Glomerular endothelial cell (primary cell): ENCODE results near the gene TMEM108. TPM values are rescaled to one million over a fixed set of nuclear protein-coding genes. Genes with fewer than 3 reads are reported as not detected.

Experiments
- DNase-seq: peaks from one replicate; pipeline ENCODE4 v3.0.0-alpha.2; 2011; ENCODE audit warnings: low read depth, low spot score; ENCODE audit errors: extremely low read depth
- total RNA-seq: library from RNA; depleted of rRNA; stranded (reverse); fragments of >200 nt; gene quantifications from 2 replicates; pipeline ENCODE4 v1.2.3, GENCODE V29; 2015

TMEM108 gene
- total RNA-seq, 1 donor from 2014 or later: 0.53 TPM

- no peak for DNase-seq
These were observed 232.4 kb downstream of the TMEM108 start for GRCh38 chr3:133270631-133271030.

GRCh38 chr3:133271042-133271441 lies 232.9 kb downstream of the TMEM108 start:
- no peak for DNase-seq

GRCh38 chr3:133271539-133271938 lies 233.3 kb downstream of the TMEM108 start:
- DNase-seq: no peak

- DNase-seq: no peak
These were observed 235.2 kb downstream of the TMEM108 start for GRCh38 chr3:133273346-133273745.

GRCh38 chr3:133274477-133274876 lies 236.3 kb downstream of the TMEM108 start:
- no peak for DNase-seq

- DNase-seq: no peak
These were observed 238.4 kb downstream of the TMEM108 start for GRCh38 chr3:133276594-133276993.

GRCh38 chr3:133277813-133278212 lies 239.6 kb downstream of the TMEM108 start:
- no peak for DNase-seq

- DNase-seq: no peak
These were observed 240.3 kb downstream of the TMEM108 start for GRCh38 chr3:133278260-133279043.

GRCh38 chr3:133280586-133280985 lies 242.4 kb downstream of the TMEM108 start:
- DNase-seq: no peak

GRCh38 chr3:133282236-133282635 lies 244.0 kb downstream of the TMEM108 start:
- no peak for DNase-seq

- DNase-seq: no peak
These were observed 246.0 kb downstream of the TMEM108 start for GRCh38 chr3:133283958-133284807.

GRCh38 chr3:133289322-133289721 lies 251.1 kb downstream of the TMEM108 start:
- DNase-seq: no peak

- no peak for DNase-seq
These were observed 254.1 kb downstream of the TMEM108 start for GRCh38 chr3:133292296-133292695.

- no peak for DNase-seq
These were observed 255.4 kb downstream of the TMEM108 start for GRCh38 chr3:133293397-133294110.

GRCh38 chr3:133294253-133294652 lies 256.1 kb downstream of the TMEM108 start:
- DNase-seq: no peak

GRCh38 chr3:133295199-133295901 lies 257.2 kb downstream of the TMEM108 start:
- no peak for DNase-seq

GRCh38 chr3:133295944-133296917 lies 258.0 kb downstream of the TMEM108 start:
- no peak for DNase-seq

GRCh38 chr3:133296981-133297380 lies 258.8 kb downstream of the TMEM108 start:
- DNase-seq: no peak

- no peak for DNase-seq
These were observed 261.9 kb downstream of the TMEM108 start for GRCh38 chr3:133300102-133300501.
